Measurements from ENCODE around the gene OCIAD2.
"Not testable (repeated sequence)": the region's sequence is repeated elsewhere in the genome, so short reads cannot be mapped to it uniquely, and the experiment has no call there.

OCIAD2 gene, protein sequence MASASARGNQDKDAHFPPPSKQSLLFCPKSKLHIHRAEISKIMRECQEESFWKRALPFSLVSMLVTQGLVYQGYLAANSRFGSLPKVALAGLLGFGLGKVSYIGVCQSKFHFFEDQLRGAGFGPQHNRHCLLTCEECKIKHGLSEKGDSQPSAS

DNA sequence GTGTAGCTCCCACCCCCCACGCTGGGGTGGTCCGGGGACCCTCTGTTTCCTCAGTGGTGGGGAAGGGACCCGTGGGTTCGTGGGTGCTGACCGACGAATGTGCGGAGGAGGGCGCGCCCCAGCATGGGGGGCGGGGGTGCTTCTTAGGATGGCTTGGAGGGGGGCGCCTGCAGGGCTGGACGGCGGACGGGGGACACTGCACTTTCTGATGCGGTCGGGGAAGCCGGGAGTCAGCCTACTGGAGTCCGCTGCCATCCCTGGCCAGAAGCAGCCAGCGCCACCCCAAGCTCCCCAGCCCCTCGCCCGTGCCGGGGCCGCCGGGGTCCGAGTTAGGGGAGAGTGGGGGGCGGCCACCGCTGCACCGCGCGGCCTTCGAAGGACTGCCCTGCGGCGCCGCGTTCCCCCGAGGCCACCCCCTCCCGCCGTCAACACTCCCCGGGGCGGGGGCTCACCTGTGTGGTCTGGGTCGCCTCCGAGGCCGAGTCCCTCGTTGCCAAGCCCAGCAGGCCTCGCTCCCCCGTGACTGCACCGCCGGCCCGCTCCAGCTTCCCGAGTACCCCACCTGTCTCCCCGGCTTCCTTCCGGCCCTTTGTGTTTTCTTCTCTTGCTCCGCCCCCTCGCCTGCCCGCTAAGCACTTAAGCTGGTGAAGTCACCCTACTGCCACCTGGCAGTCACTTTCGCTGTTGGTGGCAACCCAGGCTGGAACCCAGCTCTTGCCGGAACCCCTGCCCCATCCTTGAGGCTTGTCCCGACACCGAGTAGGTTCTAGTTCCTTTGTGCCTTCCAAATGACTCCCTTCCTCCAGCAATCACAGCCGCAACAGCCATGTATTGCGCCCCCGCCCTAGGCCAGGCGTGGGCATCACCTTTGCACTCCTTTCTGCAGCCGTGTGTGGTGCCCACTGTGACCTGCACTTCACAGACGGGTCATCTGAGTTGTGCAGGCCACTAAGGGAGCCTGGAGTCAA lies at the start of gene OCIAD2:
Gene OCIAD2 (minus strand): TSS at position 569 of the 968 bp plus-strand sequence. CDS start 2,225 bp downstream, outside the sequence.
- DNase-seq = peak; percentile 85 to 89

DNA sequence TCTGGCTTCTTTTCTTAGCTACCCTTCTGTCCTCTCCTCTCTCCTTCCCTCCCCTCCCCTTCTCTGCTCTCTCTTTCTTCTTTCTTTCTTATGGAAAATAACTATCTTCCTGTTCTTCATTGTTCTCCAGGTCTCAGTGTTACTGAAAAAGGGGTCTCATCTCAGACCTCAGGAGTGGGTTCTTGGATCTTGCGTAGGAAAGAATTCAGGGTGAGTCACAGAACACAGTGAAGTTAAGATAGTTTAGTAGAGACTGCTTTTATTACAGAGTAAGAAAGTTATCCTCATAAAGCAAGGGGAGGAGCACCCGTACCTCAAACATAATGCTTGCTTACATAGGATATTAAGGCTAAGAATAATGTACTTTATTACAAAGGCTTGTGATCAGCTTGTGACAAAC lies 47.7 kb upstream of the OCIAD2 start:
- DNase-seq = no peak

DNA sequence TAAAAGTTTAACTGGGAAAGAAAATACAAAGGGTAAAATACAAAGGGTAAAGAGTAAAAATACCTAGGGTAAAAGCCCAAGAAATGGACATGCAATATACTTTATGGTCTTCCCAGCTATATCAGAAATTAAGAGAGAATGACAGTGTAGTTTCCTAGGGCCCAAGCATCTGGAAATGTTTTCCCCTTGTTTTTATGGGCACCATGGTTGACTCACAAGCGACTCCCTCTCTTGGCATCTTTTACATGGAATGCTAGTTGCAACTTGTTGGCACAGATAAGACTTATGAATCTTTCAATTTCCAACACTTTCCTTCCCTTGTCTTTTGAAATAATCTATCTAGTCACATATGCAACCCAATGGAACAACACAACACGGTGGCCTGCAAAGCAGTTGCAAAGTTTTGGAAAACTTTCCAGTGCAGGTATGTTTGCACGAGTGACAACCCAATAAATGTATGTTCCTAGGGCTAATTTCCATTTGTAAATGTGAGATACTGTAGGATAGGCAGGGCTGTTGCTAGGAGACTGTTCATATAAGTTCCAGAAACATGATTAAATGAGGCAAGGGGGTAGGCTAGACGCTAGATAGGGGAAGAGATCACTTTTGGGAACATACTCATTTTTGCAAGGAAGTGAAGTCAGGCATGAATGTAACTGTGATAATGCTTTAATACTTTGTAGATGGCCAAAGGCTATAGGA lies 43.1 kb upstream of the OCIAD2 start:
- DNase-seq = no peak

DNA sequence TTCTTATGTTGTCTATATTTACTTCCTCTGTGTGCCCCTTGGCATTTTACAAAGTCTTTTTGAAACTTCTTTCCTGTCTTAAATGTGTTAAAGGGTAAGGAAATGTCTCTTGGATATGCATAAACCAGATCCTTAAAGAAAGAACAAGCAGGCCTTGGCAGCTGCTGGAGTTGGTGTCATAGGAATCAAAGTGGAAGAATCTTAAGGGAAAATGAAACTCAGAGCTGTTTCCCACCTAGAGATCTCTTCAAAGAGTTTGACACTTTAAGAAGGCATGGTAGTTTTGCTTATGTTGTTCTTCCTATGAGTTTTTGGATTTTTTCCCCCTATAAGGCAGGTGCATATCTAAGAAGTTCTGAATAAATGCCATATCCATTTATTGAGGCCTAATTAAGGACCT lies 42.5 kb upstream of the OCIAD2 start:
- DNase-seq = no peak

DNA sequence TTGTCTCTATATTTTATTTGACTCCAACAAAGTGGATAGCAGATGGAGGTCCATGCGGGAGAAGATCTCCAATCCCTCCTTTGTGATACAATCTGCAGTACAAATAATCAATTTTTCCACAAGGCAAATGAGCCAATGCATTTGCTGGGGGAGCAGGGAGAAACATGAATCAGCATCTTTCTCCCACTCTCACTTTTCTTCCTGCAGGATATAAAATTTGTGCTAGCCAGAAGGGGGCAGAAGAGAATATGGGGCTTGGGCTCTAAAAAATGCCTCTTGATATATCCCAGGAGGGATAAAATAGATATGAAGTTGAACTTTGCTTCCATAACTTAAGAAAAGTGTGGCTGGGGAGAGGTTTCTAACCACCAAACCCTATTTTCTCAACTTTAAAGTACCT lies 41.2 kb upstream of the OCIAD2 start:
- DNase-seq = no peak

DNA sequence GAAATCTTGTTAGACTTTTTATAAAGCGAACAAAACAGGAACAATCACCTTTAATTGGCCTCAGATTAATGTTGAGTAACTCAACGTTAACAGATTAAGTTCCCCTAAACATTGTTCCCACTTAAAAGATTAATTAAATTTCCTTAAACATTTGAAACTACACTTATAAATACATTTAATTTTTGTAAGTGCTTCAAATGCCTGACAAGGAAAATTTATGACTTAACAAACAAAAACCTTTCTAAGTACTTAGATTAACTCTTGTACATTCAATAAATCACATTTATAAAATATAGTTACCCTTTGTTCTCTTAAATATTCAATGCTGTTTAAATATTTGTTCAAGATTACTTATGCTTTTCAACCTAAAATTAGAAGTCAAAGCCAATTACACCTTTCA lies 39.4 kb upstream of the OCIAD2 start:
- no peak for DNase-seq

DNA sequence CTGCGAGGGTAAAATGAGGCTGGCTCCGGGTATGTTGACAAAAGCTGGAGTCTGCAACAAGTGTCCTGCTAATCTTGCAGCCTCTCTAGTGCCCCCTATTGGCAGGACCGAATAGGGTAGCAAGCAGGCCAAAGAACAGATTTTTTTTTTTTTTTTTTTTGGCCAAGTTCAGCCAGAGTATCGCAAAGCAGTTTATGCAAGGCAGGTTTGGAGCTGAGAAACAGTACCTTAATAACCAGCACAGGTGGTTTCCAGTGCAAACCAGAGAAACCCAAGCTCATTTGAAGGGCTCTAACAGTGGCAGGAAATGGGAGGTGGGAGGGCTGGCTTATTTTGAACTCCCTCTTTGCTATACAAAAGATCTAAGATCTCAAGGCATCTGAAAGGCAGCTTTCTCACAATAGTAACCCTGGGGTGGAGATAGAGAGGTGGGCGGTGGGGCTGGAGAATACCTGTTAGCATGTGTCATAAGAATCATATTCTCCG lies 38.2 kb upstream of the OCIAD2 start:
- peak; percentile 6 to 45 for DNase-seq

DNA sequence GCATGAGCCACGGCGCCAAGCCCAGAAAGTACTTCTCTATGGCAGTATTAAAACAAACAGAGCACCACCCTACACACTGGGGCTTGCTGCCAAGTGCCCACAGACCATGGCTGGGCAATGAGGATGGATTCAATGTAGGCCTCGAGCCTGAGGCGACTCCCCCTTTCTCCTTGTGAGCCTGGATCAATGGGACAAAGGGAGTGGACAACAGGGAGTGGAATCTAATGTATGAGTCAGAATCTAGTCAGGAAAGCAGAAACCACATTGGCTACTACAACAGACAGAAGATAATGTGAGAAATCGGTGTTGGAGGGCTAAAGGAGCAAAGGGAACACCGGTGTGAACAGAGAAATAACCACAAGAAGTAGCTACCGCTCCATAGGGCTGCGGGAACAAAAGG lies 37.7 kb upstream of the OCIAD2 start:
- DNase-seq = no peak

DNA sequence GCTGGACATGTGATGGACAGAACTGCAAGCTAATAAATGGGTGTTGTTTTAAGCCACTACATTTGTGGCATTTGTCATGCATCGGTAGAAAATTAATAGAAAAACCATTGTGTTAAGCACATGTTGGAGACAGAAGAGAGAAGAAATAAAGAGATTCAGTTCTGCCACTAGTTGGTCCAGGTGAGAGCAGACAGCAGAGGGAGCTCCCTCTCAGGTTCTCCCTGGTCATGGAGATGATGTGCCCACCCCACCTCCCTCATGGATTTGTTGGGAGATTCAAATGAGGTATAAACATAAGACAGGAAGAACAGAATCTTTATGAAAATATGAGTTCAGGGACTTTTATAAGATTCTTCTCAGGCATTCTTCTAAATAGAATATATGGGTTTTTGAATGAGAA lies 36.8 kb upstream of the OCIAD2 start:
- DNase-seq = no peak

DNA sequence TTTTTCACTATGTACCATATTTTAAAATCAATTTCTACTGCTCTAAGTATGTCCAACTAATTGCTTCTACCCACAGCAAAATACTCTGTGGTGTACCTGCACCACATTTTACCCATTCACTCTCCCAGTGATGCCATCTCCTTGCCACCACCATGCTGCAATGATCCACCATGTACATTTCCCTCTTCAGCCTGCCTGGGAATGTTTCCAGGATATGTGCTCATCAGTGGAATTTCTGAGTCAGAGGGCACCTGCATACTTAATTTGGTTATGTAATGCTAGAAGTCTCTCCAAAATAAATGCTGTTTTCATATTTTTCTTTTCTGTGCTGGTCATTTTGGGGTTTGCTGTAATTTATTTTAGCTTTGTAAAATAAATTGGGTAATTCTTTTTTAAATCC lies 33.2 kb upstream of the OCIAD2 start:
- DNase-seq = no peak

DNA sequence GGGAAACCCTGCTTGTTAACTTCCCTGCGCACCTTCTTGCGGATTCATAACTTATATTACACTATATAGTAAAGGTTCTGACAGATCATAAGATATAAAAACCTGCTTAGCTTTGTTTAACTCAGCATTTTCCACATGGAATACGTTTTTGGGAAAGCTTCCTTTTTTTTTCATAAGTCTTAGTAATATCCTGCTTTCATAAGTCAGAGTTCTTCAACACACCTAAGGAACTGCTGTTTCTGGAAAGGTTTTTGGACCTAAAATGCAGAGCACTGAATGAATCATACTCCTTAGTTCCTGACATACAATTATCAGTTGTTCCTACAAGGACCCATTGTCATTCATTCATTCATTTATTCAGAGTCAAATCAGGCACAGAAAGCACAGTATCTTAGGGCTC lies 32.3 kb upstream of the OCIAD2 start:
- DNase-seq = no peak

DNA sequence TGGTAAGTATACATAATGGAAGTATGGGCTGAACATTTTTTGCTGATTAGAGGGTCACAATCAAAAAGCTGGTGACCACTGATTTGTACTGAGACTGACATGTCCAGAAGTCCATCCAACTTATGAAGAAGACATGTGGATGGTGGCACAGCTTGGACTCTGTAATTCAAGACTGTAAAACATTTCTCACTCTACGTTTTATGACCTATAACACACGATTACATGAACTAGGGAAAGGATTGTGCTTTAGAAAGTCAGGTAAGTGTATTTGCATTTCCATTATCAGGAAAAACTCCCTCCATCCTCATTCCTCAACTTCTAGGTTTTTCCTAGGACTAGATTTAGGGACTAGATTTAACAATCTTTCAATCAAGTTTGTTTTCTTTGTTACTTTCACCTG lies 30.5 kb upstream of the OCIAD2 start:
- DNase-seq = no peak

DNA sequence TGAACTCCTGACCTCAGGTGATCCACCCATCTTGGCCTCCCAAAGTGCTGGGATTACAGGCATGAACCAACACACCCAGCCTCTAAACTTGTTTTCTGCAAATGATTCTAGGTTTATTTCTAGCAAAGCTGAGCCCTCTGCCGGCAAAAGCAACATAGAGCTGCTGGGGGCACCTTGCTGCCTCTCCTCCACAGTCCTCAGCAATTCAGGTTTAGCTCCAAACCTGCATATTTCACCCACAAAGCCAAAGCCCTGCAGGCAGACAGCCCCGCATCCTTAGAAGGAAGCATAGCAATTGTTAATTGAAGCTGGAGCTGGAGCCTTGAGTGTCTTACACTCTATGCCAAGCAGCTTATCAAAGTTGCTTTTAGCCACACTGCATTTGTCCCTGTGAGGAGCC lies 24.9 kb upstream of the OCIAD2 start:
- DNase-seq = no peak

DNA sequence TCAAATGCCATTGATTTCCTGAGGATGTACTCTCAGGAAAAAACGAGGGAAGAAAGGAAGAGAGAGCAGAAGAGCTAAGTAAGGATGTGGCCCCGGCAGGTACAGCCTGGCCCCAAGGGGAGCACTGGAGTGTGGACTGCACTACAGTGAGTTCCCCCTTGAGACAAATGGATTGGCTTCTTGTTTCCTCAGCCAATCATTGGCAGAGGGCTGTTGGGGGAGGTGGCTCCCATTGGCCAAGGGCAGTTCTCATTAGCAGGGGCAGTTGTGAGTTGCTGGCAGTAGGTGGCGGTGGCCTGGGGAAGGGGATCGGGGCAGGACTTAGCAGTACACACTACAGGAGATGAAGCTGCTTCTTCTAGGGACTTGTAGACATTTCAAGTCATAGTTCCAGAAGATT lies 24.1 kb upstream of the OCIAD2 start:
- no peak for DNase-seq

DNA sequence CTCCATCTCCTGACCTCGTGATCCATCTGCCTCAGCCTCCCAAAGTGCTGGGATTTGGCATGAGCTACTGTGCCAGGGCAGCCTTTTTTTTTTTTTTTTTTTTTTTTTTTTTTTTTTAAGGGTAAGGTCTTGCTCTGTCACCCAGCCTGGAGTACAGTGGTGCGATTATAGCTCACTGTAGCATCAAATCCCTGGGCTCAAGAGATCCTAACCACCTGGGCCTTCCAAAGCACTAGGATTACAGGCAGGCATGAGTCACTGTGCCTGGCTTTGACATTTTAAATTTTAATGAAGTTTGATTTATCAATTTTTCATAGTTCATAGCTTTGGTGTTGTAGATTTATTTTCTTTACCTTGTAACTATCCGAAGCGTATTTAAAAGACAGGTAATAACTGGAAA lies 17.8 kb upstream of the OCIAD2 start:
- DNase-seq = no peak

DNA sequence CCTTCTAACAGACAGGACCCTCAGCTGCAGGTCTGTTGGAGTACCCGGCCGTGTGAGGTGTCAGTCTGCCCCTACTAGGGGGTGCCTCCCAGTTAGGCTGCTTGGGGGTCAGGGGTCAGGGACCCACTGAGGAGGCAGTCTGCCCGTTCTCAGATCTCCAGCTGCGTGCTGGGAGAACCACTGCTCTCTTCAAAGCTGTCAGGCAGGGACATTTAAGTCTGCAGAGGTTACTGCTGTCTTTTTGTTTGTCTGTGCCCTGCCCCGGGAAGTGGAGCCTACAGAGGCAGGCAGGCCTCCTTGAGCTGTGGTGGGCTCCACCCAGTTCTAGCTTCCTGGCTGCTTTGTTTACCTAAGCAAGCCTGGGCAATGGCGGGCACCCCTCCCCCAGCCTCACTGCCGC lies 16.5 kb upstream of the OCIAD2 start:
- DNase-seq = not testable (repeated sequence)

DNA sequence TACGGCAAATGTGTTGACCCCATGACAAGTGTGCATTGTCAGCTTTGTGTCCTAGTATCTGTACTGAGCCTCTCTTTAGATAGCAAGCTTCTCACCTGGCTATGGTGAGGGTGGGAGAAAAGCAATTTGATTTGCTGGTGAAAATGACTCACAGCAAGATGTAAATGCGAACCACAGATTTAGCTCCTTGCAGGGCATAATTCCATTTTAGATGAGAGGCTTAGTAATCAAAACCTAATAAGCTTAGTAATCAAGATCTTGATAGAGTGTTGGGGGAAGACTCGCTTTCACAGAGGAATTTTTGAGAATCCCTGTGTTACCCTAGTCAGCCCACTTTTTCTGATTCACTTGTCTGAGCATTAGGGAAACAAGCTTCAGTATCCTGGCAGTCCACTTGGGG lies 7.7 kb upstream of the OCIAD2 start:
- DNase-seq = no peak

DNA sequence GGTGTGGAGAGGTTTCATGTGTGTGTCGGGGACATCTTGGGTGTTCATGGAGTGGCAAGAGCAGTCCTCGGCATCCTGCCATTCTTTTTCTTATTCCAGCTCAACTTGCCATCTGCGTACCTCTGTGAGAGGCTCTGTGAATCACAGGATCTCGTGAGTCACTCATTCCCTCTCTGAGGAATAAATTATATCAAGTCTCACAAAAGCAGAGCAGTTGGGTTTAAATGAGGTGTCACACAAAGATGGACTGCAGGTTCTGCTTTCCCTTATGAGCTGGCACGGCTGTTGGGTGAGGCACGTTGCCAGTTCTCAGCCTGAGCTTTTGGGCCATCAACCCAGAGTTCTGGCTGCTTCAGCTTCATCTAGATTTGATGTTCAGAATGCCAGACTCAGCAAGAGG lies 6.8 kb upstream of the OCIAD2 start:
- no peak for DNase-seq

DNA sequence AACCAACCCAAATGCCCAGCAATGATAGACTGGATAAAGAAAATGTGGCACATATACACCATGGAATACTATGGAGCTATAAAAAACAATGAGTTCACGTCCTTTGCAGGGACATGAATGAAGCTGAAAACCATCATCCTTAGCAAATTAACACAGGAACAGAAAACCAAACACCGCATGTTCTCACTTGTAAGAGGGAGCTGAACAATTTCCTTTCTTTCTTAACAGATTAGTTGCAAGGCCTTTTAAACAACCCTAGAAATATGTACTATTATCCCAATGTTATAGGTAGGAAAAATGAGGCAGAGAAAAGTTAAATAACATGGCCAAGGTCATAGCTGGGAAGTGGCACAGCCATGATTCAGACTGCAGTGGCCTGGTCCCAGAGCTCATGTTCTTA lies 5.8 kb upstream of the OCIAD2 start:
- no peak for DNase-seq

DNA sequence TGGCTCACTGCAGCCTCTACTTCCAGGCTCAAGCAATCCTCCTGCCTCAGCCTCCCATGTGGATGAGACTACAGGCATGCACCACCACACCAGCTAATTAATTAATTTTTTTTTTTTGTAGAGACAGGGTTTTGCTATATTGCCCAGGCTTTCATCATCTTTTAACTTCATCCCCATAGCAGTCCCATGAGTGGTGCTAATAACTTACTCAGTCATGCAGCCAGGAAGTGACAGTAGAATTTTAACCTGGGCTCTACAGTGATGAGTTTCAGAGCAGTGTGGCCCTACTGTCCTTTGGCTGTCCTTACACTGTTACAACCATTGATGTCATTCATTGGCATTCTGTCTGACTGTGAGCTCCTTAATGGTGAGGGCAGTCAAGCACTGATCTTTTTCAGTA lies 3.9 kb upstream of the OCIAD2 start:
- DNase-seq = no peak

DNA sequence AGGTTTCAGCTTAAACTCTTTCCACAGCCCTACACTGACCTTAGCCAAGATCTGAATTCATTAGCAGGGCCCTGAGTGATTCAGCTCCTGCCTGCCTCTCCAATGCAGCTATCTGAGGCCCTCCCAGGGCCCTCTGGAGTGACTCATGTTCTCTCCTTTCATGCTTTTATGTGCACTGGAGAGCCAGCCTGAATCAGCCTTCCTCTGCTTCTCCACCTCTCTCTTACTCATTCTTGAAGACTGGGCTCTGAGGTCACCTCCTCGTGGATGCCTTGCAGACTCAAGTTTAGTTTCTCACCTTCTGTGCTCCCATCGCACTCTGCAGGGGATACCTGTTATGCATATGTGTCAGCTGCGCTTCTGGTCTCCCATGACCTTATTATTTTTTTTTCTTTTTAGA lies 3.1 kb upstream of the OCIAD2 start:
- DNase-seq = no peak

DNA sequence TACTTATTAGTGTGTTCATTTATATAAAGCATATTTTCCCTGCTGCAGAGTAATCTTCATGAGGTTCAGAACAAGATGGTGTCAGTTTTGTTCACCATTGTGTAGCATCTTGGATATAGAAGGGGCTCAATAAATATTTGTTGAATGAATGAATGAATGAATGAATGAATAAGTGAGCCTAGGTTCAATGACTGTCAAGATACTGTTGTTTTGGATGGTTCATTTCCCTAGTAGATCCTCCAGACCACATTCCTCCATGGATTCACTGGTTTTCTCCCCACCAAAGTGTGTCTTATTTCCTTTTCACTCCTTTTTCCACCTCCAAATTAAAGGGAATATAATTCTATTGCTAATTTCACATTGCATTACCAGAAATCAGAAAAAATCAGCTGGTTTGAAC lies 2.1 kb upstream of the OCIAD2 start:
- DNase-seq = no peak

DNA sequence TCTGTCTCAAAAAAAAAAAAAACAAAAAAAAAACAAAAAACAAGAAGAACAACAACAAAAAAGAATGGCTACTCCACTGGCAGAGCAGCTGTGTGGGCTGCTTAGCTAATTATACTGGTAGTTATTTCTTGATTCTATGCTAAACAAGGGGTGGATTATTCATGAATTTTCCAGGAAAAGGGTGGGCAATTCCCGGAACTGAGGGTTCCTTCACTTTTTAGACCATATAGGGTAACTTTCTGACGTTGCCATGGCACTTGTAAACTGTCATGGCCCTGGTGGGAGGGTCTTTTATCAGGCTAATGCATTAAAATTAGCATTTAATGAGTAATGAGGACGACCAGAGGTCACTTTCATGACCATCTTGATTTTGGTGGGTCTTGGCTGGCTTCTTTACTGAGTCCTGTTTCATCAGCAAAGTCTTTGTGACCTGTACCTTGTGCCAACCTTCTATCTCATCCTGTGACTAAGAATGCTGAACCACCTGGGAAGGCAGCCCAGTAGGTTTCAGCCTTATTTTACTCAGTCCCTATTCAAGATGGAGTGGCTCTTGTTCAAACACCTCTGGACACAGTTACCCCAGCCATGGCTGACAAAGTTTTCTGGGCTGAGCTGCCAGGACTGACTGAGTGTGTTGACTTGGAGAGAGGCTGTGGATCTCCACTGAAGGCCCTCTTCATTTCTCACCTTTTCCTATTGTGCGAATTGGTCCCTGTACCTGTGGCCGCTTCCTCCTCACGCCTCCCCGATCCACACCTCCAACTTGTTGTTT lies 1.3 kb upstream of the OCIAD2 start:
- no peak for DNase-seq
